Endothelial cell of umbilical vein (primary cell): ENCODE measurements around the gene FOXL1. TPM values are rescaled to one million over a fixed set of nuclear protein-coding genes. Genes with fewer than 3 reads are reported as not detected.

Experiments
- BruUV-seq: library from RNA; stranded (reverse); fragments of 400-500 nt; replicated peaks from 2 replicates; lab custom pipeline; 2021; lab: Mats Ljungman, UMichigan
- CTCF ChIA-PET: fragments of 300-600, 350-600 bp; sonication (Branson Sonifier 250); formaldehyde crosslinking; loops from one replicate; lab custom pipeline; 2021; ENCODE audit warnings: antibody characterized with exemption, inconsistent platforms; lab: Charles Lee
- POLR2A ChIA-PET: fragments of 300-600, 350-600 bp; sonication (Branson Sonifier 250); formaldehyde crosslinking; loops from one replicate; lab custom pipeline; 2021; ENCODE audit warnings: antibody characterized with exemption, inconsistent platforms; lab: Charles Lee
- DNase-seq: peaks from one replicate; pipeline ENCODE4 v3.0.0-alpha.2; 2011; ENCODE audit warnings: low read depth, low spot score
- FAIRE-seq: peaks from 2 replicates; lab custom pipeline; 2011; peaks lifted over from hg19 to GRCh38; lab: Jason Lieb, UNC
- H2AFZ ChIP-seq: 2 replicates; pipeline ENCODE4 v1.6.0; 2012; ENCODE audit warnings: low read depth, low read length, control low read depth, inconsistent platforms
- H3K27ac ChIP-seq: 2 replicates; pipeline ENCODE4 v1.5.1; 2011; ENCODE audit warnings: low read depth, mild to moderate bottlenecking, control low read depth, low read length, moderate library complexity; ENCODE audit not compliant: insufficient read depth
- H3K27me3 ChIP-seq, 2 experiments: 2 replicates each; pipeline versions ENCODE4 v1.6.0 to v1.6.1; 2011; ENCODE audit warnings: low read length in 2 of 2, mixed read lengths in 1 of 2; ENCODE audit not compliant: control insufficient read depth in 2 of 2, insufficient read depth in 2 of 2
- H3K36me3 ChIP-seq, 2 experiments: 2 replicates in 1 of 2; 3 replicates in 1 of 2; pipeline ENCODE4 v1.5.1; 2011; ENCODE audit warnings: low read length in 2 of 2, mild to moderate bottlenecking in 1 of 2, moderate library complexity in 1 of 2; ENCODE audit not compliant: control insufficient read depth in 2 of 2, insufficient read depth in 2 of 2; ENCODE audit errors: extremely low read depth in 1 of 2
- H3K4me1 ChIP-seq: 3 replicates; pipeline ENCODE4 v1.5.1; 2011; ENCODE audit warnings: mild to moderate bottlenecking, low read length; ENCODE audit not compliant: control insufficient read depth, insufficient read depth; ENCODE audit errors: extremely low read depth
- H3K4me2 ChIP-seq: 2 replicates; pipeline ENCODE4 v1.6.1; 2011; ENCODE audit warnings: low read length, control low read depth, mixed read lengths; ENCODE audit not compliant: insufficient read depth
- H3K4me3 ChIP-seq, 3 experiments: fragments of 200-600 bp in 1 of 3; sonication (generic), shearing (Covaris generic) in 1 of 3; replicated peaks in 1 of 3; 2 replicates each; pipeline ENCODE4 v1.5.1; 2011 to 2016; ENCODE audit warnings: control low read depth in 3 of 3, low read length in 3 of 3, mild to moderate bottlenecking in 2 of 3, inconsistent platforms in 1 of 3, low read depth in 1 of 3, moderate library complexity in 1 of 3; ENCODE audit not compliant: insufficient read depth in 1 of 3
- H3K79me2 ChIP-seq: 2 replicates; pipeline ENCODE4 v1.6.0; 2012; ENCODE audit warnings: low read length, inconsistent platforms; ENCODE audit not compliant: control insufficient read depth, insufficient read depth
- H3K9ac ChIP-seq: replicated peaks from 2 replicates; pipeline ENCODE3; 2011; ENCODE audit warnings: low read length, control low read depth; ENCODE audit not compliant: insufficient read depth; ENCODE audit errors: extremely low read depth
- H3K9me1 ChIP-seq: replicated peaks from 3 replicates; pipeline ENCODE4 v1.6.0; 2011; ENCODE audit warnings: mild to moderate bottlenecking, low read length; ENCODE audit not compliant: control insufficient read depth, insufficient read depth; ENCODE audit errors: extremely low read depth
- H3K9me3 ChIP-seq: replicated peaks from 2 replicates; pipeline ENCODE4 v1.5.1; 2012; ENCODE audit warnings: low read length, inconsistent platforms; ENCODE audit not compliant: control insufficient read depth, insufficient read depth
- H4K20me1 ChIP-seq: replicated peaks from 2 replicates; pipeline ENCODE3; 2011; ENCODE audit warnings: mild to moderate bottlenecking, low read length; ENCODE audit not compliant: control insufficient read depth, insufficient read depth; ENCODE audit errors: extremely low read depth
- CTCF ChIP-seq, 2 donors: IDR thresholded peaks; 1 replicate in 1 of 2; 2 replicates in 1 of 2; pipeline ENCODE4 v1.5.1; 2011; ENCODE audit warnings: low read length in 2 of 2, mild to moderate bottlenecking in 2 of 2, moderate library complexity in 2 of 2, control low read depth in 1 of 2, inconsistent platforms in 1 of 2, low read depth in 1 of 2; ENCODE audit not compliant: insufficient read depth in 1 of 2; ENCODE audit errors: extremely low read depth in 1 of 2
- EZH2 ChIP-seq: IDR thresholded peaks from 2 replicates; pipeline ENCODE4 v1.6.1; 2012; ENCODE audit warnings: borderline replicate concordance, low read depth, mild to moderate bottlenecking, moderate library complexity, low read length, inconsistent platforms; ENCODE audit not compliant: severe bottlenecking
- FOS ChIP-seq: IDR thresholded peaks from 2 replicates; pipeline ENCODE4 v1.6.1; 2011; ENCODE audit warnings: mild to moderate bottlenecking, low read length, moderate library complexity, borderline replicate concordance; ENCODE audit not compliant: insufficient read depth
- GATA2 ChIP-seq: IDR thresholded peaks from 2 replicates; pipeline ENCODE4 v1.7.0; 2011; ENCODE audit warnings: low read depth, mild to moderate bottlenecking, moderate library complexity, mixed read lengths, low read length; ENCODE audit not compliant: insufficient read length, insufficient read depth
- JUN ChIP-seq: IDR thresholded peaks from 2 replicates; pipeline ENCODE4 v1.6.1; 2011; ENCODE audit warnings: borderline replicate concordance, low read depth; ENCODE audit not compliant: insufficient read length, insufficient read depth
- MAX ChIP-seq: IDR thresholded peaks from 2 replicates; pipeline ENCODE4 v1.6.1; 2011; ENCODE audit not compliant: insufficient read depth, insufficient read length
- MYC ChIP-seq: IDR thresholded peaks from one replicate; pipeline ENCODE4 v1.6.1; 2011; ENCODE audit warnings: mild to moderate bottlenecking, low read depth, low read length
- POLR2A ChIP-seq: IDR thresholded peaks from 2 replicates; pipeline ENCODE4 v1.6.1; 2012; ENCODE audit warnings: low read depth, mild to moderate bottlenecking, control low read depth, low read length
- POLR2AphosphoS5 ChIP-seq: IDR thresholded peaks from 2 replicates; pipeline ENCODE4 v1.6.1; 2012; ENCODE audit warnings: low read depth, mild to moderate bottlenecking, control low read depth, low read length, moderate library complexity; ENCODE audit not compliant: insufficient read depth
- dilution Hi-C: fragments of 300-500 bp; cut with MboI; formaldehyde crosslinking; loops from one replicate; pipeline ENCODE4 v1.15.0; 2019; ENCODE audit warnings: low sequenced_read_pairs; ENCODE audit not compliant: extremely low pct_ligation_motif_present
- intact Hi-C: fragments of 100-400 bp; cut with micrococcal nuclease; formaldehyde crosslinking; loops from one replicate; pipeline ENCODE4 v1.10.0; 2022
- polyA plus RNA-seq, 4 experiments: library from polyadenylated mRNA; depleted of rRNA in 3 of 4; stranded (reverse) in 3 of 4; unstranded in 1 of 4; fragments of >200 nt; gene quantifications; 2 replicates each; pipeline versions ENCODE4 v1.2.1 to v1.2.3, GENCODE V29; 2011 to 2012; ENCODE audit warnings: missing spikeins in 1 of 4
- total RNA-seq: library from RNA; stranded (reverse); gene quantifications from 2 replicates; pipeline ENCODE4 v1.2.3, GENCODE V29; 2021

Gene FOXL1
- total and polyA plus RNA-seq, 2 donors (not counting 3 experiments of a cell fraction or from before 2014, with no cell fraction given): 2.8 to 3.8 TPM

- Histone ChIP-seq H3K4me2 (no peak overlapping the region), H4K20me1 (no peaks in the 10 kb centered on the region), H3K9me3 (no peaks in the 10 kb centered on the region), H3K4me3 (no peak overlapping the region), H3K27ac (no peak overlapping the region), H3K9ac (no peak overlapping the region), H2AFZ (no peak overlapping the region), H3K27me3 (no peaks in the 10 kb centered on the region), H3K79me2 (no peaks in the 10 kb centered on the region), H3K36me3 (no peaks in the 10 kb centered on the region), H3K4me1 (no peaks in the 10 kb centered on the region), H3K9me1 (no peaks in the 10 kb centered on the region)
- no TSS peak for BruUV-seq
- TF ChIP-seq FOS (no peak), MYC (no peak), JUN (no peak), EZH2 (no peak), MAX (no peak), CTCF (IDR thresholded peaks at IDR 0.05; ENCODE audit: extremely low read depth in 1 of 2, insufficient read depth in 1 of 2, low read depth in 1 of 2, low read length in 2 of 2) (no peak), POLR2A (no peak), POLR2AphosphoS5 (no peak), GATA2 (no peak)
- ChIA-PET CTCF (no interaction called here), POLR2A (no interaction called here)
- DNase-seq (peak; percentile 51), FAIRE-seq (no peak)
- intact Hi-C loops (no loop called here), dilution Hi-C loops (no loop called here)
These were observed 47.5 kb downstream of the FOXL1 start for GRCh38 chr16:86625821-86626220.
